H1 (cell line): Measurements from ENCODE around the gene MGLL. TPM values are rescaled to one million over a fixed set of nuclear protein-coding genes. Genes with fewer than 3 reads are reported as not detected.

Experiments
- CTCF ChIA-PET: fragments of 300-600 bp; sonication (Branson Sonifier 250); formaldehyde crosslinking; loops from one replicate; lab custom pipeline; 2021; ENCODE audit not compliant: partially characterized antibody; lab: Charles Lee
- POLR2A ChIA-PET: fragments of 300-600 bp; sonication (Branson Sonifier 250); formaldehyde crosslinking; loops from one replicate; lab custom pipeline; 2021; ENCODE audit warnings: inconsistent platforms; ENCODE audit not compliant: partially characterized antibody; lab: Charles Lee
- DNase-seq, 2 experiments: peaks; one replicate each; pipeline versions ENCODE4 v3.0.0 to v3.0.0-alpha.2; 2010 to 2022; ENCODE audit warnings: low spot score in 2 of 2, low read depth in 1 of 2, mixed read lengths in 1 of 2
- FAIRE-seq: peaks from 2 replicates; lab custom pipeline; 2011; peaks lifted over from hg19 to GRCh38; lab: Jason Lieb, UNC
- H2AFZ ChIP-seq: 2 replicates; pipeline ENCODE4 v1.8.1; 2012; ENCODE audit warnings: low read length, inconsistent platforms
- H2AK5ac ChIP-seq: 2 replicates; pipeline ENCODE4 v1.6.1; 2013; ENCODE audit warnings: low read depth, low read length
- H2BK120ac ChIP-seq: replicated peaks from 2 replicates; pipeline ENCODE3; 2013; ENCODE audit warnings: low read depth, low read length, inconsistent platforms
- H2BK12ac ChIP-seq: 2 replicates; pipeline ENCODE4 v1.6.1; 2013; ENCODE audit warnings: low read depth, low read length
- H2BK15ac ChIP-seq: 2 replicates; pipeline ENCODE4 v1.6.1; 2013; ENCODE audit warnings: low read length
- H2BK20ac ChIP-seq: 2 replicates; pipeline ENCODE4 v1.6.1; 2013; ENCODE audit warnings: low read length
- H2BK5ac ChIP-seq: 2 replicates; pipeline ENCODE4 v1.6.1; 2013; ENCODE audit warnings: low read depth, low read length
- H3K14ac ChIP-seq: 2 replicates; pipeline ENCODE4 v1.6.1; 2013; ENCODE audit warnings: inconsistent platforms; ENCODE audit not compliant: insufficient read length
- H3K18ac ChIP-seq: 2 replicates; pipeline ENCODE4 v1.6.1; 2013; ENCODE audit warnings: low read length; ENCODE audit errors: extremely low read depth
- H3K23ac ChIP-seq: 2 replicates; pipeline ENCODE4 v1.6.1; 2013; ENCODE audit warnings: inconsistent platforms; ENCODE audit not compliant: insufficient read length
- H3K23me2 ChIP-seq: 2 replicates; pipeline ENCODE4 v1.6.1; 2013; ENCODE audit warnings: low read depth, low read length
- H3K27ac ChIP-seq: 2 replicates; pipeline ENCODE4 v1.6.1; 2011; ENCODE audit warnings: low read depth, low read length, inconsistent platforms
- H3K27me3 ChIP-seq, 4 experiments: replicated peaks in 1 of 4; 1 replicate in 1 of 4; 2 replicates in 3 of 4; pipeline versions ENCODE4 v1.6.1 to v1.8.1; 2011 to 2013; ENCODE audit warnings: low read length in 3 of 4, mild to moderate bottlenecking in 3 of 4, inconsistent platforms in 2 of 4, mixed read lengths in 2 of 4, moderate library complexity in 1 of 4; ENCODE audit not compliant: control insufficient read depth in 3 of 4, insufficient read depth in 3 of 4; ENCODE audit errors: extremely low read depth in 1 of 4
- H3K36me3 ChIP-seq, 4 experiments: 2 replicates each; pipeline versions ENCODE4 v1.6.1 to v1.8.1; 2011 to 2013; ENCODE audit warnings: mild to moderate bottlenecking in 4 of 4, low read length in 3 of 4, moderate library complexity in 2 of 4, control low read depth in 1 of 4, inconsistent platforms in 1 of 4; ENCODE audit not compliant: insufficient read depth in 4 of 4, control insufficient read depth in 2 of 4
- H3K4ac ChIP-seq: replicated peaks from 2 replicates; pipeline ENCODE3; 2013; ENCODE audit warnings: low read length, low read depth, mixed read lengths, inconsistent platforms; ENCODE audit not compliant: insufficient read length
- H3K4me1 ChIP-seq, 4 experiments: replicated peaks in 1 of 4; 1 replicate in 1 of 4; 2 replicates in 3 of 4; pipeline versions ENCODE4 v1.6.1 to v1.8.1; 2011 to 2013; ENCODE audit warnings: low read length in 3 of 4, inconsistent platforms in 2 of 4, mixed read lengths in 1 of 4; ENCODE audit not compliant: insufficient read depth in 4 of 4, control insufficient read depth in 3 of 4
- H3K4me2 ChIP-seq, 2 experiments: 2 replicates each; pipeline versions ENCODE4 v1.6.1 to v1.8.1; 2011 to 2013; ENCODE audit warnings: low read depth in 2 of 2, low read length in 2 of 2, control low read depth in 1 of 2, inconsistent platforms in 1 of 2, mild to moderate bottlenecking in 1 of 2; ENCODE audit not compliant: insufficient read depth in 1 of 2
- H3K4me3 ChIP-seq, 4 experiments: fragments of 200-600, 300-600 bp in 1 of 4; sonication (generic), shearing (Covaris generic), sonication (Bioruptor Twin) in 1 of 4; 2 replicates each; pipeline versions ENCODE4 v1.5.1 to v1.8.1; 2011 to 2016; ENCODE audit warnings: low read length in 4 of 4, low read depth in 3 of 4, control low read depth in 2 of 4, inconsistent platforms in 2 of 4, mild to moderate bottlenecking in 2 of 4, mixed read lengths in 1 of 4, moderate library complexity in 1 of 4; ENCODE audit not compliant: insufficient read depth in 2 of 4; ENCODE audit errors: extremely low read depth in 1 of 4
- H3K56ac ChIP-seq: replicated peaks from 2 replicates; pipeline ENCODE3; 2013; ENCODE audit warnings: low read depth, mild to moderate bottlenecking, mixed read lengths, low read length, inconsistent platforms; ENCODE audit not compliant: insufficient read length
- H3K79me1 ChIP-seq: 2 replicates; pipeline ENCODE4 v1.6.1; 2013; ENCODE audit warnings: low read depth, low read length, control low read depth
- H3K79me2 ChIP-seq, 2 experiments: 2 replicates each; pipeline versions ENCODE4 v1.6.1 to v1.8.1; 2012 to 2013; ENCODE audit warnings: low read length in 2 of 2, mild to moderate bottlenecking in 2 of 2, inconsistent platforms in 1 of 2; ENCODE audit not compliant: insufficient read depth in 2 of 2, control insufficient read depth in 1 of 2
- H3K9ac ChIP-seq, 4 experiments: replicated peaks in 1 of 4; 1 replicate in 1 of 4; 2 replicates in 3 of 4; pipeline versions ENCODE4 v1.6.1 to v1.8.1; 2011 to 2013; ENCODE audit warnings: low read depth in 3 of 4, low read length in 3 of 4, control low read depth in 2 of 4, mild to moderate bottlenecking in 2 of 4, moderate library complexity in 2 of 4, inconsistent platforms in 1 of 4; ENCODE audit errors: extremely low read depth in 1 of 4
- H3K9me3 ChIP-seq, 2 experiments: 2 replicates each; pipeline versions ENCODE4 v1.6.1 to v1.8.1; 2012 to 2013; ENCODE audit warnings: mild to moderate bottlenecking in 2 of 2, moderate library complexity in 2 of 2, control low read depth in 1 of 2, inconsistent platforms in 1 of 2, low read depth in 1 of 2, low read length in 1 of 2, mixed read lengths in 1 of 2; ENCODE audit not compliant: insufficient read depth in 2 of 2
- H4K20me1 ChIP-seq, 2 experiments: replicated peaks in 1 of 2; 2 replicates each; pipeline versions ENCODE3 to v1.8.1; 2011 to 2013; ENCODE audit warnings: inconsistent platforms in 2 of 2, low read length in 2 of 2, mild to moderate bottlenecking in 1 of 2; ENCODE audit not compliant: insufficient read depth in 2 of 2, control insufficient read depth in 1 of 2
- H4K5ac ChIP-seq: 2 replicates; pipeline ENCODE4 v1.6.1; 2013; ENCODE audit warnings: low read length, low read depth, mixed read lengths, inconsistent platforms; ENCODE audit not compliant: insufficient read length
- H4K8ac ChIP-seq: 2 replicates; pipeline ENCODE4 v1.8.0; 2013; ENCODE audit warnings: mild to moderate bottlenecking, moderate library complexity, low read length, inconsistent platforms; ENCODE audit not compliant: insufficient read depth; ENCODE audit errors: extremely low read depth
- H4K91ac ChIP-seq: replicated peaks from 2 replicates; pipeline ENCODE3; 2013; ENCODE audit warnings: low read length, mixed read lengths, inconsistent platforms; ENCODE audit not compliant: insufficient read length
- CREB1 ChIP-seq: IDR thresholded peaks from 2 replicates; pipeline ENCODE4 v1.6.1; 2012; ENCODE audit warnings: inconsistent platforms
- GTF2F1 ChIP-seq: IDR thresholded peaks from 2 replicates; pipeline ENCODE4 v1.6.1; 2012; ENCODE audit warnings: low read depth, low read length, improper control_type of control experiment, borderline replicate concordance
- NANOG ChIP-seq: IDR thresholded peaks from 2 replicates; pipeline ENCODE4 v1.6.1; 2011; ENCODE audit warnings: low read length, low read depth, mild to moderate bottlenecking, inconsistent platforms; ENCODE audit not compliant: insufficient read depth, poor library complexity, severe bottlenecking
- RNF2 ChIP-seq: fragments of 200-900, 300-1000 bp; sonication (generic); IDR thresholded peaks from 2 replicates; pipeline ENCODE4 v1.7.1; 2016; ENCODE audit warnings: borderline replicate concordance, low read depth, mild to moderate bottlenecking, antibody characterized with exemption, low read length; ENCODE audit not compliant: poor library complexity, severe bottlenecking; ENCODE audit errors: missing control alignments
- WGBS, 2 experiments: shearing (Covaris generic) in 1 of 2; methylation state at CpG; one replicate each; pipeline versions ENCODE4 v1.1.6 to v1.1.7; 2013 to 2015; ENCODE audit warnings: low lambda C conversion rate in 2 of 2, mixed read lengths in 2 of 2, inconsistent platforms in 1 of 2, low coverage in 1 of 2, missing lambda C conversion rate in 1 of 2; ENCODE audit not compliant: insufficient replicate concordance in 2 of 2, insufficient coverage in 1 of 2, insufficient read length in 1 of 2; ENCODE audit errors: extremely low coverage in 1 of 2, missing lambda C conversion rate in 1 of 2; 5-methylcytosine and 5-hydroxymethylcytosine counted together
- polyA plus RNA-seq, 7 experiments: library from polyadenylated mRNA; depleted of rRNA in 3 of 7; stranded (reverse) in 5 of 7; unstranded in 2 of 7; fragments of >200 nt in 5 of 7; fragments of 200-250 nt in 2 of 7; gene quantifications; 1 replicate in 5 of 7; 2 replicates in 1 of 7; 4 replicates in 1 of 7; pipeline versions ENCODE4 v1.2.1 to v1.2.3, GENCODE V29; 2011 to 2013; ENCODE audit warnings: missing spikeins in 2 of 7, mixed read lengths in 2 of 7
- total RNA-seq: library from RNA; stranded (reverse); fragmentation: NEBNext Ultra II Directional; extraction: Animal tissue kit (Norgen Biotek cat#: 25700); gene quantifications from 2 replicates; pipeline ENCODE4 v1.2.1, GENCODE V29; 2021

Gene MGLL
- total and polyA plus RNA-seq, 2 of the 8 experiments (the other 6 are each of a cell fraction or from before 2014, with no cell fraction given), result 0.05 to 0.34 TPM

DNA sequence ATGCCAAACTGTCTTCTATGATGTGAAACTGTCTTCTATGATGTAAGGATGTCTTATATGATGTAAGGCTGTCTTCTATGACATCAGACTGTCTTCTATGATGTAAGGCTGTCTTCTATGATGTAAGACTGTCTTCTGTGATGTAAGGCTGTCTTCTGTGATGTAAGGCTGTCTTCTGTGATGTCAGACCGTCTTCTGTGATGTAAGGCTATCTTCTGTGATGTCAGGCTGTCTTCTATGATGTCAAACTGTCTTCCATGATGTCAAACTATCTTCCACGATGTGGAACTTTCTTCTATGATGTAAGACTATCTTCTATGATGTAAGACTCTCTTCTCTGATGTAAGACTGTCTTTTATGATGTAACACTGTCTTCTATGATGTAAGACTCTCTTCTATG lies 27.9 kb downstream of the MGLL start:
- TF ChIP-seq NANOG (no peak), CREB1 (peak; percentile 89), GTF2F1 (no peak), RNF2 (no peak)
- no peak overlapping the region for H4K5ac ChIP-seq

More for the DNA sequence above, 27.9 kb downstream of the MGLL start:
- H2AFZ ChIP-seq, result no peak overlapping the region
- H3K56ac ChIP-seq, result no peak overlapping the region
- H3K79me1 ChIP-seq, result no peaks in the 10 kb centered on the region
- no peak overlapping the region for H2BK12ac ChIP-seq
- H3K23me2 ChIP-seq, result no peaks in the 10 kb centered on the region
- H3K27ac ChIP-seq, result no peak overlapping the region
- no peak overlapping the region for H4K8ac ChIP-seq
- H3K4me2 ChIP-seq, result no peak overlapping the region
- H3K4me1 ChIP-seq, result no peaks in the 10 kb centered on the region; a peak in 1 of 7 replicates
- POLR2A ChIA-PET, result no interaction called here
- H2BK15ac ChIP-seq, result no peak overlapping the region
- H3K4ac ChIP-seq, result no peak overlapping the region
- WGBS, 2 experiments, result 80% methylated on average over 2 of the region's 2 CpGs; no CpG with 5 or more reads in 1 of the 2 experiments
- H3K27me3 ChIP-seq, result no peaks in the 10 kb centered on the region
- no peak overlapping the region for H2AK5ac ChIP-seq
- no peak overlapping the region for H2BK120ac ChIP-seq
- no peaks in the 10 kb centered on the region; a peak in 1 of 8 replicates for H3K36me3 ChIP-seq
- DNase-seq (no peak), FAIRE-seq (no peak)
- H3K18ac ChIP-seq, result no peak overlapping the region
- no peak overlapping the region for H4K91ac ChIP-seq
- no peak overlapping the region for H2BK20ac ChIP-seq
- H3K79me2 ChIP-seq, result no peaks in the 10 kb centered on the region
- H3K14ac ChIP-seq, result no peak overlapping the region
- H3K9ac ChIP-seq, result no peak overlapping the region
- 0 out of 4 replicates have a peak, but pooled peaks cover 0 to 2% of the 10 kb centered on the region in 2 experiments for H3K9me3 ChIP-seq
- no peak overlapping the region for H3K4me3 ChIP-seq
- H2BK5ac ChIP-seq, result no peak overlapping the region
- CTCF ChIA-PET, result no interaction called here
- no peaks in the 10 kb centered on the region for H4K20me1 ChIP-seq
- no peak overlapping the region for H3K23ac ChIP-seq
